GM12878 (cell line): Measurements from ENCODE around the gene STAMBP. TPM values are rescaled to one million over a fixed set of nuclear protein-coding genes. Genes with fewer than 3 reads are reported as not detected.

Experiments used
- ATAC-seq: fragments of 200-7000 bp; cut with Tn5 transposase; 3 replicates; pipeline ENCODE4 v1.9.1; 2020; ENCODE audit warnings: mild to moderate bottlenecking, moderate library complexity
- BruUV-seq: library from RNA; stranded (reverse); fragments of 400-500 nt; replicated peaks from 2 replicates; lab custom pipeline; 2021; lab: Mats Ljungman, UMichigan
- CTCF ChIA-PET: fragments of 300-600 bp; sonication (Branson Sonifier 250); formaldehyde crosslinking; extraction: SDS; loops from one replicate; lab custom pipeline; 2021; ENCODE audit warnings: inconsistent platforms; lab: Yijun Ruan, JAX
- POLR2A ChIA-PET: fragments of 350-600 bp; formaldehyde crosslinking; extraction: SDS; loops from one replicate; lab custom pipeline; 2021; ENCODE audit warnings: inconsistent platforms; lab: Charles Lee
- RAD21 ChIA-PET: fragments of 300-600 bp; sonication (Branson Sonifier 250); formaldehyde crosslinking; loops from one replicate; lab custom pipeline; 2023; ENCODE audit warnings: antibody characterized with exemption; ENCODE audit not compliant: unreplicated experiment; lab: Charles Lee
- SMC1A ChIA-PET: fragments of 300-600 bp; sonication (Branson Sonifier 250); formaldehyde crosslinking; loops from one replicate; lab custom pipeline; 2023; ENCODE audit not compliant: unreplicated experiment, uncharacterized antibody; lab: Charles Lee
- DNase-seq: peaks from one replicate; pipeline ENCODE4 v3.0.0-alpha.2; 2011; ENCODE audit warnings: low read depth, low spot score
- FAIRE-seq: peaks from 3 replicates; lab custom pipeline; 2011; peaks lifted over from hg19 to GRCh38; lab: Jason Lieb, UNC
- H2AFZ ChIP-seq: 2 replicates; pipeline ENCODE4 v1.6.0; 2011; ENCODE audit warnings: low read depth, low read length, control low read depth; ENCODE audit not compliant: control insufficient read depth
- H3K27ac ChIP-seq: 2 replicates; pipeline ENCODE4 v1.5.1; 2011; ENCODE audit warnings: control low read depth; ENCODE audit not compliant: control insufficient read depth, insufficient read depth
- H3K27me3 ChIP-seq, 2 experiments: replicated peaks in 1 of 2; 2 replicates each; pipeline versions ENCODE4 v1.6.0 to v1.6.1; 2011; ENCODE audit warnings: low read length in 1 of 2; ENCODE audit not compliant: control insufficient read depth in 2 of 2, insufficient read depth in 2 of 2
- H3K36me3 ChIP-seq, 2 experiments: 2 replicates each; pipeline ENCODE4 v1.5.1; 2011; ENCODE audit warnings: low read length in 1 of 2; ENCODE audit not compliant: control insufficient read depth in 2 of 2, insufficient read depth in 2 of 2
- H3K4me1 ChIP-seq: 2 replicates; pipeline ENCODE4 v1.6.1; 2011; ENCODE audit warnings: mild to moderate bottlenecking, low read length, moderate library complexity, mixed read lengths; ENCODE audit not compliant: control insufficient read depth, insufficient read depth
- H3K4me2 ChIP-seq: 2 replicates; pipeline ENCODE4 v1.6.0; 2011; ENCODE audit warnings: control low read depth; ENCODE audit not compliant: control insufficient read depth, insufficient read depth
- H3K4me3 ChIP-seq: fragments of 200-600 bp; sonication (generic); 2 replicates; pipeline ENCODE4 v1.5.1; 2016
- H3K79me2 ChIP-seq: 2 replicates; pipeline ENCODE4 v1.6.0; 2011; ENCODE audit warnings: low read length; ENCODE audit not compliant: control insufficient read depth, insufficient read depth
- H3K9ac ChIP-seq: 2 replicates; pipeline ENCODE4 v1.8.0; 2011; ENCODE audit warnings: low read length, control low read depth, mixed read lengths; ENCODE audit not compliant: control insufficient read depth, insufficient read depth
- H3K9me3 ChIP-seq: replicated peaks from 3 replicates; pipeline ENCODE4 v1.5.1; 2011; ENCODE audit warnings: mild to moderate bottlenecking, low read length; ENCODE audit not compliant: control insufficient read depth, insufficient read depth
- H4K20me1 ChIP-seq: 2 replicates; pipeline ENCODE4 v1.6.0; 2011; ENCODE audit not compliant: control insufficient read depth, insufficient read depth
- BCL3 ChIP-seq: IDR thresholded peaks from 2 replicates; pipeline ENCODE4 v1.6.1; 2011; ENCODE audit warnings: borderline replicate concordance, low read depth, mild to moderate bottlenecking, moderate library complexity, low read length; ENCODE audit not compliant: insufficient read depth, poor library complexity, severe bottlenecking
- CREB1 ChIP-seq: IDR thresholded peaks from 2 replicates; pipeline ENCODE4 v1.6.1; 2012; ENCODE audit warnings: low read depth, mild to moderate bottlenecking, inconsistent platforms
- FOS ChIP-seq: IDR thresholded peaks from 3 replicates; pipeline ENCODE4 v1.6.1; 2011; ENCODE audit warnings: borderline replicate concordance; ENCODE audit not compliant: insufficient read length; ENCODE audit errors: extremely low read depth
- HSF1 ChIP-seq: fragments of 150-350 bp; IDR thresholded peaks from 2 replicates; pipeline ENCODE4 v1.6.1; 2014; ENCODE audit warnings: mild to moderate bottlenecking, low read depth, low read length
- NBN ChIP-seq: fragments of 450-650 bp; IDR thresholded peaks from 2 replicates; pipeline ENCODE4 v1.6.1; 2016
- PKNOX1 ChIP-seq: fragments of 450-650 bp; IDR thresholded peaks from 2 replicates; pipeline ENCODE4 v1.6.1; 2016; ENCODE audit warnings: mild to moderate bottlenecking
- TAF1 ChIP-seq: IDR thresholded peaks from 2 replicates; pipeline ENCODE4 v1.6.1; 2011; ENCODE audit warnings: mild to moderate bottlenecking, low read depth, low read length, borderline replicate concordance
- TCF3 ChIP-seq: IDR thresholded peaks from 2 replicates; pipeline ENCODE4 v1.6.1; 2012; ENCODE audit warnings: low read depth, mild to moderate bottlenecking, low read length, borderline replicate concordance; ENCODE audit not compliant: insufficient read depth
- ZNF207 ChIP-seq: fragments of 450-650 bp; IDR thresholded peaks from 2 replicates; pipeline ENCODE4 v1.6.1; 2014; ENCODE audit warnings: antibody characterized with exemption, mild to moderate bottlenecking, borderline replicate concordance
- ZNF384 ChIP-seq: IDR thresholded peaks from 2 replicates; pipeline ENCODE4 v1.6.1; 2012; ENCODE audit warnings: low read depth, mild to moderate bottlenecking, low read length, improper control_type of control experiment, borderline replicate concordance
- ZNF592 ChIP-seq: fragments of 450-650 bp; IDR thresholded peaks from 2 replicates; pipeline ENCODE4 v1.6.1; 2017; ENCODE audit warnings: mild to moderate bottlenecking, moderate library complexity
- WGBS: methylation state at CpG from one replicate; pipeline ENCODE4 v1.1.6; 2016; ENCODE audit warnings: low lambda C conversion rate; ENCODE audit not compliant: insufficient replicate concordance, insufficient coverage; ENCODE audit errors: missing lambda C conversion rate; 5-methylcytosine and 5-hydroxymethylcytosine counted together
- in situ Hi-C: fragments of 300-500 bp; cut with MboI; formaldehyde crosslinking; loops from 9 replicates; pipeline ENCODE4 v1.14.3; 2018; ENCODE audit warnings: mixed read lengths
- intact Hi-C: fragments of 100-400 bp; cut with micrococcal nuclease; formaldehyde crosslinking; loops from one replicate; pipeline ENCODE4 v1.14.2; 2022; ENCODE audit not compliant: unreplicated experiment
- polyA plus RNA-seq, 11 experiments: library from polyadenylated mRNA; depleted of rRNA in 4 of 11; unstranded in 6 of 11; stranded (reverse) in 5 of 11; fragments of >200 nt; fragmentation: Nextera tagmentation in 4 of 11; fragmentation: Illumina TruSeq in 1 of 11; extraction: Ambion mirVana in 4 of 11; extraction: Trizol in 1 of 11; gene quantifications; 1 replicate in 1 of 11; 2 replicates in 10 of 11; pipeline versions ENCODE4 v1.2.1 to v1.2.3, GENCODE V29; 2011 to 2016; ENCODE audit warnings: inconsistent platforms in 2 of 11, missing spikeins in 2 of 11, low read depth in 1 of 11
- total RNA-seq, 4 experiments: library from RNA; depleted of rRNA in 3 of 4; stranded (reverse); fragments of >200 nt in 3 of 4; fragmentation: Illumina TruSeq in 1 of 4; extraction: Trizol in 1 of 4; gene quantifications; 2 replicates each; pipeline versions ENCODE4 v1.2.1 to v1.2.3, GENCODE V29; 2013 to 2021

STAMBP gene
- total and polyA plus RNA-seq, 10 of the 15 experiments (the other 5 are each of a cell fraction or from before 2014, with no cell fraction given) = 38.9 to 84.1 (median 69.7) TPM

- H4K20me1 ChIP-seq = no peaks in the 10 kb centered on the region
- in situ Hi-C loops = no loop called here
- H3K4me2 ChIP-seq = no peak overlapping the region
- no peak overlapping the region for H3K4me3 ChIP-seq
- no peak for ATAC-seq
- RAD21 ChIA-PET = no interaction called here
- H3K79me2 ChIP-seq = no peaks in the 10 kb centered on the region
- POLR2A ChIA-PET = interaction anchor here (0.6 kb wide), 1 partner anchor 152 kb away, joined by 4 read pairs; no protein-coding TSS in a partner anchor
- peaks cover 20% of the 10 kb centered on the region for H3K4me1 ChIP-seq
- no peak for FAIRE-seq
- DNase-seq = no peak
- H3K36me3 ChIP-seq = no peaks in the 10 kb centered on the region
- SMC1A ChIA-PET = no interaction called here
- H3K27ac ChIP-seq = no peak overlapping the region
- BruUV-seq = no TSS peak
- H3K9me3 ChIP-seq = no peaks in the 10 kb centered on the region; the same call in 2 of the 3 replicates
- WGBS = over 99% methylated on average over 11 of the region's 18 CpGs
- no peaks in the 10 kb centered on the region for H3K27me3 ChIP-seq
- no peak overlapping the region for H2AFZ ChIP-seq
- no peak overlapping the region for H3K9ac ChIP-seq
- CTCF ChIA-PET = no interaction called here
- intact Hi-C loops = no loop called here
- TF ChIP-seq ZNF384 (no peak), PKNOX1 (no peak), ZNF207 (no peak), ZNF592 (no peak), HSF1 (no peak), CREB1 (no peak), TCF3 (no peak), BCL3 (no peak), FOS (no peak), NBN (no peak), TAF1 (no peak)
These were observed 10.5 kb upstream of the STAMBP start for GRCh38 chr2:73818296-73818695.
